Upper lobe of left lung (tissue), 4 donors: ENCODE results near the gene RASSF4.

ENCODE experiments used
- CTCF ChIP-seq, 6 experiments: fragments of 450-650 bp in 4 of 6; fragments of 200-600 bp in 2 of 6; sonication (generic) in 2 of 6; IDR thresholded peaks; one replicate each; pipeline ENCODE4 v1.5.1; 2016 to 2019; ENCODE audit warnings: antibody characterized with exemption in 6 of 6
- EP300 ChIP-seq, 4 donors: sonication (generic); formaldehyde crosslinking; IDR thresholded peaks; one replicate each; pipeline ENCODE4 v1.5.1; 2017; ENCODE audit warnings: antibody characterized with exemption in 4 of 4, control low read depth in 2 of 4

GRCh38 chr10:44944354-44944753 is 15.2 kb upstream of the RASSF4 start:
- no peak for TF ChIP-seq CTCF (IDR thresholded peaks at IDR 0.05)
- no peak for TF ChIP-seq EP300 (IDR thresholded peaks at IDR 0.05)
